Measurements from ENCODE around the gene PLEK.
"Not testable (repeated sequence)": the region's sequence is repeated elsewhere in the genome, so short reads cannot be mapped to it uniquely, and the experiment has no call there.

Gene PLEK

DNA sequence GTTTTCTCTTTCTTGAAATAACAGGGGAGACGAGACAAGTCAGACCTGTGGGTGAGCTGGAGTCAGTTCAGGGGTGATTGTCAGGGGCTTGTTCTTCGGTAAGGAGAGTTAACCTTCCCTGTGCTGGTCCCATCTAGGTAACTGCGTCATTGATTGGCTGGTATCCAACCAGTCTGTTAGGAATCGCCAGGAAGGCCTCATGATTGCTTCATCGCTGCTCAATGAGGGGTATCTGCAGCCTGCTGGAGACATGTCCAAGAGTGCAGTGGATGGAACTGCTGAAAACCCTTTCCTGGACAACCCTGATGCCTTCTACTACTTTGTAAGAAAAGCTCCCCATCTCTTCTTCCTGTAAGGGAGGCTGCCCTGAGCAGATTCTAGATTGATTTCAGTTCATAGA is 21.3 kb downstream of the PLEK start:
- no peak for DNase-seq

DNA sequence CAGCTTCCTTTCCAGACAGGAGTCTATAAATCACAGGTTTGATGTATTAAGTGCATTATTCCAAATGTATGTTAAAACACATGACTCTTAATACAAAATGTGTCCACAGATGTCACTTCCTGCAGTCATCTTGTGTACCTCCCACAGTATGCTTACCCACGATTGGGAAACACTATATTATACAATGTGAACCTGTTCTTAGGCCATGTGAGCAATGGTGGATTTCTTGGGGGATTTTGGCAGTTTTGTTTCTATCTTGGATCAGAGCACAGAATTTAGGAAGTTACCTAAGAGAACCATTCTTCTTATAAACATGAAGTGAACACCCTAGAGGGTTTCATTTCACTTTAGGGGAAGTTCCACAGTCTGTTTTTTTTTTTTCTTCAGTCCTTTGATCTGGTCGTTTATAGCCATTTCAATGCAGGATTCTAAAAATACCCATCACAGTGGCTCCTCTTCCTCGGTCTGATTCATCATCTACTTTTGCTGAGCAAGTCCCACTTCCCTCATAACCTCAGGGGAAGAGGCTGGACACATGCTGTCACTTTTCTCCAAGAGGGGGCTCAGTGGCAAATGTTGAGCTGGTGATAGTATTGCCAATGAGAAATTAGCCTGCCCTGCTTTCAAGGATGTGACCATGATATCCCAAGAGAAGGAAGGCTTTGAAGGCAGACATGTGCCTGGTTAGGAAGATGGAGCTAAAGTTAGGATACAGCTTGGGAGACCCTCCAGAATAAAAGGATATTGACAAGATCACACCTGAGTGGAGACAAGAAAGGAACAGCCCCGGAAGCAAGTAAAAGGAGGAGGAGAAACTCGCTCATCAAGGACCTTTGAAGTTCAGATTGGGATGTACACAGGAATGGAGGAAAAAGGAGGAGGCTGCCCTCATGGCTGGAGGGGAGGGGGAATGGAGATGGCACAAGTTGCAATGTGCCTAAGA is 22.6 kb downstream of the PLEK start:
- DNase-seq = no peak

DNA sequence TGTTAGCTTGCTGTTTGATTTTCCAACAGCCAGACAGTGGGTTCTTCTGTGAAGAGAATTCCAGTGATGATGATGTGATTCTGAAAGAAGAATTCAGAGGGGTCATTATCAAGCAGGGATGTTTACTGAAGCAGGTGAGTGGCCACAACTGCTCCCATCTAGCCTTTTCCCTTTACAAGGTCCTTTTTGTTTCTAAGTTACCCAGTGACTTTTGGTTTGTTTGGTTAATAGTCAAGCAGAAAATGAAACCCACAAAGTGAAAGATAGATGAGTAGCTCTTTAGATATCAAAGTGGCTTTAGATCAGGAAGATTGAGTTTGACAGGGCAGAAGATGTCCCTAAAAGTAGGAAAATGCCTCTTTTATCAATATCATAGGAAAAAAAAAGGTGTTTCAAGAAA is 23.3 kb downstream of the PLEK start:
- DNase-seq = no peak

DNA sequence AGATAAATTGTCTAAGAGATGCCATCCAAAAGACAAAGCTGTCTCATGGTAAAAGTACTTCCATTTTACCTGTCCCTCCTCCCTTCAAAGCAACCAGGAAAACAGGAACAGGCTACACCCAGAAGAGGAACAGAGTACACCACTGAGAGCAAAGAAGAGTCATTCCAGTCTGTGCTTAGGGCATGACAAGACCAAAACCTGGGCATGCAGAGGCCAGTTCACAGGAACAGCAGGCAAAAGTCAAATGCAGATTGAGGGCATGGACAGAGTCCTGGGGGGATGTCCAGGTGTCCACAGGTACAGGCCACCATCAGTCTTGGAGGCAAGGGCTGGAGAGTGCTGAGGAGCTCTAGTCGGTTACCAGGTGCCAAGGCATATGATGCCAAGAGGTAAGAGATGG is 23.7 kb downstream of the PLEK start:
- no peak for DNase-seq

DNA sequence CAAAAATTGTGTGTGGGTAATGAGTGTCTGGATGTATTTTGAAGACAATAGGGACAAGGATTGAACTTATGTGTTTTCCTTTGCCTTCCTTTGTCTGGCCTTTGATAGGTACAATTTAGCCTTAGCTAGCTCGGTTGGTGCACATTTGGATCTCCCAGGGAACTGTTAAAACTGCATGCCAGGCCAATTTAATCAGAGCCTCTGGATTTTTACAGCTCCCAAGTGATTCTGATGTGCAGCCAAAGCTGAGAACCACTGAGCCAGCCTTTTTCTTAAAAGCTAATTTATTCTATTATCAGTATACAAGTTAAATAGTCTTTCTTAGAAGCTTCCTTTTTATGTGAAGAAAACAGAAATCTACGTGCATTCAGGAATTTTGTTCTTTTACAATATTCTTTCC is 25.0 kb downstream of the PLEK start:
- DNase-seq = no peak

DNA sequence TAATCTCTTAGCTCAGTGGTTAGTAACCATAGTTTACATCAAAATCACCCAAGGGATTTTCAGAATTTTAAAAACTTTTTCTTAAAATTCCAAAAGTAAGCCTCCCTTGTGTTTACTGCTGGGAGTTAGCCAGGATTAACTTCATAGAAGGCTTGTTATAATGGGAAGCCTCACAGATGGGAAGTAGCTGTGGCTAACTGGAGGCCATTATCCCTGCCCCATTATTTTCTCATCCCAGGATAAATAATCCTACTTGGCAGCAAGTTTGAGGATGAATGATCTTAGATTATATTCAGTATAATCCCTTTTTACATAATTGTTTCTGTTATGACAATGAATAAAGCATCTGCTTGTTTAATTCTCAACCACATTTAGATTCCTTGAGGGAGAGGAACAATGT is 25.5 kb downstream of the PLEK start:
- no peak for DNase-seq

DNA sequence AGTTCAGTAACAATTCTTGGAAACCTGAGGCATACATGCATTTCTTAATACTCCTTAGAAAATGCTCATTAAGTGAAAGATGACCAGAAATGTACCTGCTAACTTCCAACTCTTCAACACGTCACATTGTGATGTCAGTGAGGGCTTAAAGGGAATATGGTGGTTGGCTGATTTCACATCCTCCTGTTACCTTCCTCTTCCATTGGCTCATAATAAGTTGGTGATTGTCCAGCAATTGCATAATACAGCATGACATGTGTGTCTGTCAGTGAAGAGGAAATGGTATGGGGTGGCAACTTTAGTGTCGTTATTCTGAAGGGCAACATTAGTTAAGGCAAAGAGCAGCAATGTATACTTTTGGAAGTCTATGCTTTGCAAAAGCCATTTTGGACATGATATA is 26.0 kb downstream of the PLEK start:
- DNase-seq = no peak

DNA sequence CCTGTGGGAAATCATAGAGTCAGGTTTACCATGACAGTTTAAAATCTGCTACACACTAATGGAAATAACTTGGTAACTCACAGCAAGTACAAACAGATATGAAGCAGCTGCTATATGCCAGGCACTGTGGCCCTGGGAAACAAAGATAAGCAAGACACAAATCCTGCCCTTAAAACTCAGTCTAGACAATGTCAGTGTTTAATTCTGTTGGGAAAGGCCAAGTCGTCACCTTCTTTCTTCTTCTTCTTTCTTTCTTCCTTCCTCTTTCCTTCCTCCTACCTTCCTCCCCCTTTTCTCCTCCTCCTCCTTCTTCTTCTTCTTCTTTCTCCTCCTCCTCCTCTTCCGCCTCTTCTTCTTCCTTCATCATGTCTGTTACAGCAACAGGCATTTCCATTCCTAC is 26.8 kb downstream of the PLEK start:
- DNase-seq = no peak

DNA sequence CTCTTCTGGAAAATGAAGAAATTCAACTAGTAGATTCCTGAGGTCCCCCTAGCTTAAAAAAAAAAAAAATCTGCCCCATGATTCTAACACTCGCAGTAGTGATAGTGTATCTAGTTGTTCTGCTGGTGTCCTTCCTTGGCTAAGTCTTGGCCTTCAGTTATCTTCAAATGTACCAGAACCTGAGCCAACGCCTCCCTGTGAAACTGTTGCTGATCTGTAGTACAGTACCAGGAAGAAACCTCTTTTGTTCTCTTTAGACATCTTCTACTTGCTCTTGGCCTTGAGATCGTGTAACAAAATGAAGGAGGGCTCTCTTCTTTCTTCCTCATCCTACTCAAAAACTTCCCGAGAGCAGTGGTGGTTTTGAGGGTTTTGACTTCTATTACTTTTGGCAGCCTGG is 31.0 kb downstream of the PLEK start:
- no peak for DNase-seq

DNA sequence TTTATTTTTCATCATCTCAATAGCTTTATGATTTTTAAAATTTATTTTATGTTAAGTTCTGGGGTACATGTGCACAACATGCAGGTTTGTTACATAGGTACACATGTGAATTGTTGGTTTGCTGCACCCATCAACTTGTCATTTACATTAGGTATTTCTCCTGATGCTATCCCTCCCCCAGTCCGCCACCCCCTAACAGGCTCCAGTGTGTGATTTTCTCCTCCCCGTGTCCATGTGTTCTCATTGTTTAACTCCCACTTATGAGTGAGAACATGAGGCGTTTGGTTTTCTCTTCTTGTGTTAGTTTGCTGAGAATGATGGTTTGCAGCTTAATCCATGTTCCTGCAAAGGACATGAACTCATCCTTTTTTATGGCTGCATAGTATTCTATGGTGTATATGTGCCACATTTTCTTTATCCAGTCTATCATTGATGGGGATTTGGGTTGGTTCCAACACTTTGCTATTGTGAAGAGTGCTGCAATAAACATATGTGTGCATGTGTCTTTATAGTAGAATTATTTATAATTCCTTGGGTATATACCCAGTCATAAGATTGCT is 32.7 kb downstream of the PLEK start:
- DNase-seq = not testable (repeated sequence)

DNA sequence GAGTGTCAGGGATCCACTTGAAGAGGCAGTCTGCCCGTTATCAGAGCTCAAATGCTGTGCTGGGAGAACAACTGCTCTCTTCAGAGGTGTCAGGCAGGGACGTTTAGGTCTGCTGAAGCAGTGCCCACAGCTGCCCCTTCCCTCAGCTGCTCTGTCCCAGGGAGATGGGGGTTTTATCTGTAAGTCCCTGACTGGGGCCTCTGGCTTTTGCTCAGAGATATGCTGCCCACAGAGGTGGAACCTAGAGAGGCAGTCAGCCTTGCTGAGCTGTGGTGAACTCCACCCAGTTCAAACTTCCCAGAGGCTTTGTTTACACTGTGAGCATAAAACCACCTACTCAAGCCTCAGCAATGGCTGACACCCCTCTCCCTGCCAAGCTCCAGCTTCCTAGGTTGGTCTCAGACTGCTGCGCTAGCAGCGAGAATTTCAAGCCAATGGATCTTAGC is 38.1 kb downstream of the PLEK start:
- no peak for DNase-seq

DNA sequence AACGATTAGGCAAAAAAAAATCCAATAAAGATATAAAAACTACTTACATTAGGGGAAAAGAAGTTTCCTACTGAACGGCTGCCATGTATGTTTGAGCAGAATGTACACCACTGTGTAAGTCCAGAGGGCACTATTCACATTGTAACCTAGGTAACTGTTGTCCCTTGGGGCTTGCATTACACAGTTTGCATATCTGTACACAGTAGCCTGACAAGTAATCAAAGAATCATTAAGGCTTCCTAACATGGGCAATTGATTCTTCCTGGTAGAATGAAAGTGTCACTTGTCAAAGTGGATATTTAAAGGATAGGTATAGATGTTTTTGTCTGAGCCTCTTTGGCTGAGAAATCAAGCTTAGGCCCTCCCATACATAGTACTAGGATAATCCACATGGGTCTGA is 39.1 kb downstream of the PLEK start:
- DNase-seq = no peak

DNA sequence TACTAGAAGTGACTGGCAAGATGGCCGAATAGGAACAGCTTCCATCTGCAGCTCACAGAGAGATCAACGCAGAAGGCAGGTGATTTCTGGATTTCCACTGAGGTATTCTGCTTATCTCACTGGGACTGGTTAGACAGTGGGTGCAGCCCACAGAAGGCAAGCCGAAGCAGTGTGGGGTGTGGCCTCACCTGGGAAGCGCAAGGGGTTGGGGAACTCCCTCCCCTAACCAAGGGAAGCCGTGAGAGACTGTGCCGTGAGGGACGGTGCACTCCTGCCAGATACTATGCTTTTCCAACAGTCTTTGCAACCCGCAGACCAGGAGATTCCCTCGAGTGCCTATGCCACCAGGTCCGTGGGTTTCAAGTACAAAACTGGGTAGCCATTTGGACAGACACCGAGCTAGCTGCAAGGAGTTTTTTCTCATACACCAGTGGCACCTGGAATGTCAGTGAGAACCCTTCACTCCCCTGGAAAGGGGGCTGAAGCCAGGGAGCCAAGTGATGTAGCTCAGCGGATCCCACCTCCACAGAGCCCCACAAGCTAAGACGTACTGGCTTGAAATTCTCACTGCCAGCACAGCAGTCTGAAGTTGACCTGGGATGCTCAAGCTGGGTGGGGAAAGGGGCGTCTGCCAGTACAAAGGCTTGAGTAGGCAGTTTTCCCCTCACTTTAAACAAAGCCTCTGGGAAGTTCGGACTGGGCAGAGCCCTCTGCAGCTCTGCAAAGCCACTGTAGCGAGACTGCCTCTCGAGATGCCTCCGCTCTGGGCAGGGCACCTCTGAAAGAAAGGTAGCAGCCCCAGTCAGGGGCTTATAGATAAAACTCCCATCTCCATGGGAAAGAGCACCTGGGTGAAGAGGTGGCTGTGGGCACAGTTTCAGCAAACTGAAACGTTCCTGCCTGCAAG is 40.1 kb downstream of the PLEK start:
- DNase-seq = no peak

DNA sequence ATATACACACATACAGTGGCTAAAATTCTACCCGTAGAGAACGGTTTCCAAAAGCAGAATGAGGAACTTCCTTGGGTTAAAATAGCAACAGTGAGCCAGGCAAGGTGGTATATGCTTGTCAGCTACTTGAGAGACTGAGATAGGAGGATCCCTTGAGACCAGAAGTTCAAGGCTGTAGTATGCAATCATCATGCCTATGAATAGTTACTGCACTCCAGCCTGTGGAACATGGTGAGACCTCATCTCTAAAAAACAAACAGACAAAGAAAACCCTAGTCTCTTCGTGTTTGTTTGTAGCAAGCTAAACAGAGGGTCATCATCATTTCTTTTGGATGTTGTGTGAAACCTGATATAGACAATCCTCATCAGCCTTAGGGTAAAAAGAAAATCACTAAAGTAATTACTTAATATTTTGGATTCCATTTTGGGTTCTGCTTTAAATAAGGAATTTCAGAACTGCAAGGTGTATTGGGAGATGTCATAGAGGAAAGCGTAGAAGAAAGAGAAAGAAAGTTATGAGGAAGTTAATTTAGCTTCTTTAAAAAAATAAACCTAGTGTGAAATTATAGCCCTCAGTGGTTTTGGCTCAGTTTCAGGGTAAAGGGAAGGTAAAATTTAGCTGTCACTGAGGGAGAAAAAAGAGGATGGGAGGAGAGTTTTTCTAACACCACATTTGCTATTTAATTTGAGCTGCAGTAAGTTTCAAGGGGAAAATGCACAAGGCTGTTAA is 46.5 kb downstream of the PLEK start:
- DNase-seq = no peak

DNA sequence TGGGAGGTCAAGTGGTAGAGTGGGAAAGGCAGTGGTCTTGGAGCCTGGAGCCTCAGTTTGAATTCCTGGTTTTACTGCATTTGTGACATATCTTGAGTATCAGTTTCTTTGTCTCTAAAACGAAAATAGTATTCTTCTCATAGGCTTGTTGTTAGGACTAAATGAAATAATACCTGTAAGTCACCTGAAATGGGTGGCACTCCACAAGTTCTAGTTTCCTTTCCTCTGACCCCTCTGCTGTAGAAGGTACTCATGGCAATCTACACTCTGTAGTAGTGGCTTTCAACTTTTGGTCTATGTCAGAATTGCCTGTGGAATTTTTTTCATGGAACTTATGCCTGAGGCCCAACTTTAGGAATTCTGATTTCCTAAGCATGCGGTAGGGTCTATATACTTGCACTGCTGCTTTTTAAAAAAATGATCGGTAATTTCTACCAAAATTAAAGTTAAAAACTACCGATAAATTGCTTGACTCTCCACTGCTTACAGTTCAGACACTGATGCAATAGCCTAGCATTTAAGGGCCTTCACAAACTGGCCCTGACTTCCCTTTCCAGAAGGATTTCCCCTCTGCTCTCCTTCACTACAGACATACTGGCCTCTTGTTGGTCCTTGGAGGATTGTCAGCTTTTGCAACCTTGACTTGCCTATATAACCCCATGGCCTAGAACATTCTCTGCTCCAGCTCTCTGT is 47.2 kb downstream of the PLEK start:
- DNase-seq = no peak

DNA sequence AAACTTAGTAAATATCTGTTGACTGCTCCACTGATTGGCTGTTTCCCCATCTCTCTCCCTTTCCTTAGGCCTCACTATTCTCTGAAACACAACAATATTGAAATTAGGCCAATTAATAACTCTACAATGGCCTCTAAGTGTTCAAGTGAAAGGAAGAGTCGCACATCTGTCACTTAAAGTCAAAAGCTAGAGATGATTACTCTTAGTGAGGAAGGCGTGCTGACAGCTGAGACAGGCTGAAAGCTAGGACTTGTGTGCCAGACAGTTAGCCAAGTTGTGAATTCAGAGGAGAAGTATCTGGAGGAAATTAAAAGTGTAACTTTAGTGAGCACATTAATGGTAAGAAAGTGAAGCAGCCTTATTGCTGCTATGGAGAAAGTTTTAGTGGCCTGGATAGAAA is 48.4 kb downstream of the PLEK start:
- no peak for DNase-seq

DNA sequence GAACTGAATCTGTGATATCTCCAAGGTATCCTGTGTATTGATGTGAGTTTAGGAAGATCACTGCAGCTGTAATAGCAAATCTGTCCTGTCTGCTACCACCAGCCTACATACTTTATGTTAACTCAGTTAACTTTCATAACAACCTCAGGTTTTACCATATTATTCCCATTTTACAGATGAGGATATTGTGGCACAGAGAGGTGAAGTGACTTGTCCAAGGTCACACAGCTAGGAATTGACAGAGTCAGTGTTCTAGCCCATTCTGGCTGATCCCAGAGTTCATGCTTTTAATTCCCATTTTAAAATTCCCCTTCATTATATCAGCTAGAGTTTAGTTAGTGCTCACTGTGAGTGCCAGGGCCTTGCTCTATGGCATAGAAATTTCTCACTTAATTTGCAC is 49.4 kb downstream of the PLEK start:
- DNase-seq = no peak

DNA sequence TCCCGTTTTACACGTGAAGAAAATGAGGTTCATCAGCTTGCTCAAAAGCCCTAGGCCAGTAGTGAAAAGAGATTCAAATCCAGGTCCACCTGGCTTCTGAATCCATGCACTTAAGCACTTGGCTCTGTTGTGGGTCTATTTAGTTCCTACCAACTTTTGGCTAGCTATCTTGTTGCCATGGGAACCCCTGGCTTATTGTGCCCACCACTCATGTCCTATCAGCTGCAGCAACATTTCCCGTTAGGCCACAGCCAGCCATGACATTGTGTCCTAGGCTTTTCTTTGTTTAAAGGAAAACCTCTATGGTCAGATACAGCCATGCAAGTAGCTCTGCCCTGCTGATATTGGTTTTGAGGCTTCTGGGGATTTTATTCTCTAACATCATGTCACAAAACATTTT is 49.8 kb downstream of the PLEK start:
- DNase-seq = no peak

DNA sequence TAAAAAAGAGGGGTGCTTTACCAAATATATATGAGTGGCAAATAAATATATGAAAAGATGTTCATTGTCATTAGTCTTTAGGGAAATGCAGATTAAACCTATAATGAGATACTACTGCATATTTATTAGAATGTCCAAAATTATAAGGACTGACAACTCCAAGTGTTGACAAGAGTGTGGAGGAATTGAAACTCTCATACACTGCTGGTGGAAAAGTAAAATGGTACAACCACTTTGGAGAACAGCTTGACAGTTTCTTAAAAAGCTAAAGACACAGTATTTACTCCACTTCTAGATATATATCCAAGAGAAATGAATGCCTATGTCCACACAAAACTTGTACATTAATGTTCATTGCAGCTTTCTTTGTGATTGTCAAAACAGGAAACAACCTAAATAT is 50.4 kb downstream of the PLEK start:
- no peak for DNase-seq

DNA sequence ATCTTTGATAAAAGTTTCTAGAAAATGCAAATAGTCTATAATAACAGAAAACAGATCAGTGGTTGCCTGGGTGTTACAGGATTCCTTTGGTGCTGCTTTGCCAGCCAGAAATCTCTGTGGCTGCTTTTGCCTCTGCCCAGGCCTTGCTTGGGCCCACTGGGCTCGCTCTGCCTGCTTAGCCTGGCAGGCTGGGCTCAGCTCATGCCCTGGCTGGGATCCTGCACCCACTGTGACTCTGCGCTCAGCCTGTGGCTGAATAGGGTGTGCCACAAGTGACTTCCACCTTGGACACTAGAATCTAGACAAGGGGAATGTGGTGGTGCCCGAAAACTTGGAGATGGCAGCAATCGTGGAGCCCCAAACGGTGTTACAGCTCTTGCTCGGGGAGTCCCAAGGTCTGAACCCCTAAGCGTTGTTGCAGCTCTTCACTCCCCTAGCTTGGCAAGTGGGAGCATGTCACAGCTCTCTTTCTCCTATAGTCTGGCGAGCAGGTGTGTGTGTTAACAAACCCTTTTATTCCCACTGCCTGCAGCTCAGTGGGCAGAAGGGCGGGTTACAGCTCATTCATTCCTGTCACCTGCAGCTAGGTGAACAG is 51.1 kb downstream of the PLEK start:
- no peak for DNase-seq

DNA sequence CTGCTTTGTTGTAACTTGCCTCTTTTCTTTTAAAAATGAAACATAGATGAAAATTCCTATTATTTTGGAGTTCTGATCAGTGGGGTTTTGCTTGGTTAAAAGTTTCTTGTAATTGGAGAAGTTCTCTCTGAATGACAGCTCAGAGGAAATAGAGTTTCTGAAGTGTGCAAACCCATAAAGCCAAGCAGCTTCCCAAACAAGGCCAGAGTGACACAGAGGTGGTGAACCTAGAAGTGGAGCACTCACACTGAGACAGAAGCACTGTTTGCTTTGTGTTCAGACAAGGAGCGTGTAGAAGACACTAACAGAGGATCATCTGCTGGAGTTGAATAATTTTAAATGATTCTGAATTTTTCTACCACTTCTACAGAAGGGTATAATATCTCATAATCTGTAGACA is 52.8 kb downstream of the PLEK start:
- no peak for DNase-seq

DNA sequence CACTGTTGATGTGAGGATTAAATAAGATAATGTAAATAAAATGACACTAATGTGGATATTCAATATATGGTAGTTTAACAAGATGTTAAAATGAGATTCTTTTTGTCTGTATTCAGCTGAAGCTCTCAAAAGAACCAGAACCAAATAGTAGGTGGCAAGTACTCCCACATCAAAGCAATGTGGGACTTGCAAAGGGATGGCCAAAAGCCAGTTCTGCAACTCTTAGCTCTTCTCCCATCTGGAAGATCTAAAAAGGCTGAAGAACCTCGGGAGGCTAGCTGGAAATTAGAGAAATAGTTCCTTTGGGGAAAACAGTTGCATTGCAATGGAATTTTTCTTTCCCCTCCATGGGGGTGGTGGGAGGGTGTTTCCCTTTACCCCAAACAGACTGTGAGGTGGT is 53.3 kb downstream of the PLEK start:
- no peak for DNase-seq
